Head of caudate nucleus (tissue), 42 donors: Measurements from ENCODE around the gene MOV10L1.

Experiments used
- DNase-seq, 42 donors: peaks; one replicate each; pipeline versions ENCODE4 v3.0.0 to v3.0.0-alpha.2; 2020 to 2021; ENCODE audit warnings: mixed read lengths in 7 of 42
- intact Hi-C: fragments of 100-400 bp; cut with DNase I; formaldehyde crosslinking; loops from one replicate; pipeline ENCODE4 v1.15.0; 2022

MOV10L1 gene

GRCh38 chr22:50091092-50091768 lies 1.4 kb downstream of the MOV10L1 start:
- DNase-seq, result no peak
- intact Hi-C loops, result no loop called here

DNA sequence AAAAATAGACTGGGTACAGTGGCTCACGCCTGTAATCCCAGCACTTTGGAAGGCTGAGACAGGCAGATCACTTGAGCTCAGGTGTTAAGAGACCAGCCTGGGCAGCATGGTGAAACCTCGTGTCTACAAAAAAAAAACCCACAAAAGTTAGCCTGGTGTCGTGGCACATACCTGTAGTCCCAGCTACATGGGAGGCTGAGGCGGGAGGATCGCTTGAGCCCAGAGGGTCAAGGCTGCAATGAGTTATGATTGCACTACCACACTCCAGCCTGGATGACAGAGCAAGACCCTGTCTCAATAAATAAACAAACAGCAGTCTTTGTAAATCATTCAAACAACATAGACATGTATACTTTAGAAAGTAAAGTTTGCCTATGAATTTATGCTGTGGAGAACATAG lies 2.5 kb downstream of the MOV10L1 start:
- DNase-seq, result no peak
- intact Hi-C loops, result no loop called here

GRCh38 chr22:50098052-50098451 lies 8.2 kb downstream of the MOV10L1 start:
- intact Hi-C loops, result no loop called here
- no peak for DNase-seq

DNA sequence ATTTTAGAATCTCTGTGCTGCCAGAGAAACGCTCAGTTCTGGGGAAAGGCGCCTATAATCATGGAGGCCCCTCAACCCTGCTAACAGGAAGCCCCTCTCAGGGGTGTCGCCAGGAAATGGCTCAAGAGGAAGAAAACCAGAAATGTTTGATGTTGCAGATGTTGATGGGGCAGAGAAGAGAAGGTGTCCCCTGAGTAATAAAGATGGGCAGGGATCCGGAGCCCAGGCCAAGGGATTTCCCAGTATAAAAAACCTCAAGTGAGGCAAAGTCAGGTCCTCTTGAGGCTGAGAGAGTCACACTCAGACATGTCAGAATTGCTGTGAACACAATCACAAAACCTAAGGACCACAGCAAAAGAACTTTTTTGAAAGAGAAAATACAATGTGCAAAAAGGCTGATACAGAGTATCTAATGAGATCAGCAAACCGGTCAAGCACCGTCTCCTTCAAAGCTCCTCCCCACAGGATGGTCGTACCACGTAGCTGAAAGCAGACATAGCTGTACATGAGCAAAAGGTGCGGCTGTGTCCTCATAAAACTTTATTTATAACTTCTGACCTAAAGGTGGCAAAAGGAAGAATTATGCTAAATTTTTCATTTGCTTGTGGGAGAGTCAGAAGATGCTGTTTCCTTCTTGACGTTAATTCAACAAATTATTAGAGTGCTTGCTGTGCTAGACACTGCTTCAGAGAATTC lies 12.2 kb downstream of the MOV10L1 start:
- no peak for DNase-seq
- intact Hi-C loops, result no loop called here

- intact Hi-C loops, result no loop called here
- DNase-seq, result peak in 1 of 42 donors; percentile 26
Observed at GRCh38 chr22:50102946-50103345, 13.1 kb downstream of the MOV10L1 start.

DNA sequence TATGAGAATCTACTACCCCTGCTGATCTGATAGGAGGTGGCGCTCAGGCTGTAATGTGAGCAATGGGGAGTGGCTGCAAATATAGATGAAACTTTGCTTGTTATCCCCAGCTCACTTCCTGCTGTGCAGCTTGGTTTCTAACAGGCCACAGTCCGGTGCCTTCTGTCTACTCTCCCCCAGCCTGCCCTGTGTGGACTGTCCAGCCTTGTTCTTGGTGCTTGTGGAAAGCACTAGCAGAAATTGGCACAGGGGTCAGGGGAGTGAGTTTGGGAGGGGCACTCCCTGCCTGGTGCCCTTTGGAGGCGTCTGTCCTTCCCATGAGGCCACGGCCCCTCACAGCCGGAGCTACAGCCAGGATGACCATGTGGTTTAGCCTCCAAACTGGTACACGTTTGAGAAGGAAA lies 14.3 kb downstream of the MOV10L1 start:
- intact Hi-C loops, result no loop called here
- peak in 1 of 42 donors; percentile 10 for DNase-seq

DNA sequence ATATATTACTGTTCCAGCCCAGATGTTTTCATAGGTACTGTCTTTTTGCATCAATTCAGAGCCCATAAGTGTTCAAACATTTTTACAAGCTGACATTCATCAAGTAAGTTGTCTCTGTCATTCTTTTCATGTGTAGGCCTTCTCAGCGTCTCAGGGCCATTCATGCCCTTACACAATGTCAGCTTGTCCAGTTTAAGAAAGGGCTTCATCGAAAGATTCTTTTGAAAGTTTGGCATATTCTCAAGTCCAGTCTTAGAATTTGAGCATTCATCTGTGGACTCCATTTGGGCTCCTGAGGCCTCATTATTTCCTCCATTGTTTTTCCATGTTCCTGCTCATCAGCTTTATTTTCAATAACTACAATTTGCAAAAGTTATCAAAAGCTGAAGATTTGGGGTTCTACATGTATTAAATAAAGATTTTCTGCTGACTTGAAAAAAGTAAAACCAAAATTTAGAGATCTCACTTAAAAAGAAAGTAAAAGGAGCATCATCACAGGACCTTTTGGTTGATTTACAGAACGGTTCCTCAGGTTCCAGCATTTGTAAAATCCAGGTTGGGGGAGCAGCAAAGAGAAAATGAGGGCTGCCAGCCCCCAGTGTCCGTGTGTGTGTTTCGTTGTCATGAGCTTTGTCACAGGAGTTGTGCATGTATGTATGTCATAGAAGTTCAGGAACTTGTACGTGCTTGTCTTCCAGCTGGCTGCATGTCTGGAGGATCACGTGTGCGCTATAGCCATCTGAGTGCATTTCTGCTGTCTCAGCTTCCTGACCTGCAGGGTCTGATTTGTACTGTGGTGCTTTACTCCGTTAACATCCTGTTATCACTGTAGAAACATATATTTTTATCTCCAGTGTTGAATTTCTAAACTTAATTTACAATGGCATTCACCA lies 15.6 kb downstream of the MOV10L1 start:
- intact Hi-C loops, result no loop called here
- DNase-seq, result peak in 2 of 42 donors; percentile 32 to 42

GRCh38 chr22:50107529-50107928 lies 17.7 kb downstream of the MOV10L1 start:
- intact Hi-C loops, result no loop called here
- DNase-seq, result peak in 1 of 42 donors; percentile 20

- intact Hi-C loops, result no loop called here
- DNase-seq, result no peak
Observed at GRCh38 chr22:50111056-50111455, 21.2 kb downstream of the MOV10L1 start.

GRCh38 chr22:50112151-50113118 lies 22.6 kb downstream of the MOV10L1 start:
- peak in 4 of 42 donors; percentile 8 to 35 (median 26) for DNase-seq

GRCh38 chr22:50114221-50115021 lies 24.6 kb downstream of the MOV10L1 start:
- DNase-seq, result peak in 2 of 42 donors; percentile 30
- intact Hi-C loops, result no loop called here

More at GRCh38 chr22:50112151-50113118, 22.6 kb downstream of the MOV10L1 start:
- intact Hi-C loops, result no loop called here

DNA sequence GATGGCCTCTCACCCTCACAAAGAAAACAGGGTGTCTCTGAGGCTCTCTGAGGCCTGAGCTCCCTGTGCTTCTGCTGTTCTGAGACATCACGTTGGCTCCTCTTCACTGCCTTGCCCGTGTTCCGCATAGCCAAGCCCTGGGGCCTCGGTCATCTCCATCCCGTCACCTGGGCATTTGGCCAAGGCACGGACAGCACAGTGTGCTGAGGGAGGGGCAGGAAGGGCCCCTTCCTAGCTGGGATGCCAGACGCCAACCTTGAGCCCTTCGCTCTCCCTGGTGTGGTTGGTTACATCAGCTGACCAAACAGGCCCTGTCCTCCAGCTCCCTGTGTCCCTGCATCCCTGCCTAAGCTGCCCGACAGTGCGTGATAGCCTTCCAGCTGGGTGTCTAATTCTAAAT lies 25.9 kb downstream of the MOV10L1 start:
- peak in 1 of 42 donors; percentile 29 for DNase-seq
- intact Hi-C loops, result no loop called here

- intact Hi-C loops, result no loop called here
- peak in 2 of 42 donors; percentile 5 to 28 for DNase-seq
Observed at GRCh38 chr22:50117168-50117762, 27.5 kb downstream of the MOV10L1 start.

- intact Hi-C loops, result no loop called here
- no peak for DNase-seq
Observed at GRCh38 chr22:50118129-50118528, 28.3 kb downstream of the MOV10L1 start.

- DNase-seq, result peak in 1 of 42 donors; percentile 26
- intact Hi-C loops, result no loop called here
Observed at GRCh38 chr22:50118557-50119168, 28.9 kb downstream of the MOV10L1 start.

- intact Hi-C loops, result no loop called here
Observed at GRCh38 chr22:50119169-50119767, 29.5 kb downstream of the MOV10L1 start.

More at GRCh38 chr22:50119169-50119767, 29.5 kb downstream of the MOV10L1 start:
- peak in 2 of 42 donors; percentile 17 to 25 for DNase-seq
